Measurements from ENCODE around the gene CNOT3.
"Not testable (repeated sequence)": the region's sequence is repeated elsewhere in the genome, so short reads cannot be mapped to it uniquely, and the experiment has no call there.

CNOT3 gene

DNA sequence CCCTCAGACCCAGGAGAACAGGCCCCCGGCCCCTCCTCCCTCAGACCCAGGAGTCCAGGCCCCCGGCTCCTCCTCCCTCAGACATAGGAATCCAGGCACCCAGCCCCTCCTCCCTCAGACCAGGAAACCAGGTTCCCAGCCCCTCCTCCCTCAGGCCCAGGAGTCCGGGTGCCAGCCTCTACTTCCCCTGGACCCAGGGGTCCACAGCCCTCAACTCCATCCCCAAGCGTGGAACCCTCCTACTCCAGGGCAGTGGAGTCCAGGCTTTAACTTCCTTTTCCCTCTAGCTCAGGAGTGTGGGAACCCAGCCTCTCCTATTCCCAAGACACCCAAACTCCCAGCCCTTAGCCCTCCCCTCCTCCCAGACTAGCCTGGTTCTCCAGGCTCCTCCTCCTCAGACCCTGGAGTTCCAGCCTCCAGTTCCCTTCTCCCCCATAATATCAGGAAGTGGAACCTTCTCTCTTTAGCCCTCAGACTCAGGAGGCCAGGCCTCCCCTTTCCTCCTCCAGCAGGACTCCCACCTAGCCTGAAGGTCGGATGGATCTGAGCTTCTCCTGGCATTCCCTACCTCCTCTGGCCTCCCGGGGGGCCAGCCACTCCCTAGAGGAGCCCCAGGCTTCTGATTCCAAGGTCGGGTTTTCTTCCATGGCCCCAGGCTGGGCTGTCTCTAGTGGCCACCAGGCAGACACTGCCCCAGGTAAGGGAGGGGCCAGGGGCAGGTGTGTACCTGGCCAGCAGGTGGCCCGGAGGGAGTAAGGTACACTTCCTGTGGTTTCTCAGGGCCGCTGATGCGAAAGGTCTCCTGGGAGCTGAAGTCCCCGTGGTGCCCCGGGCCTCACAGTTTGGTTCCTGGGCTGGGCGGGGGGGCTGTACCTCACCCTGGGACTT lies 35.2 kb downstream of the CNOT3 start, which contains the start of gene TMC4:
TMC4 (minus strand) TSS at position 690 of the 888 bp plus-strand sequence; CDS start at position 647, 43 bp downstream.
- peak; percentile 53 for DNase-seq

GRCh38 chr19:54173359-54173699 lies 35.8 kb downstream of the CNOT3 start:
- no peak for DNase-seq

DNA sequence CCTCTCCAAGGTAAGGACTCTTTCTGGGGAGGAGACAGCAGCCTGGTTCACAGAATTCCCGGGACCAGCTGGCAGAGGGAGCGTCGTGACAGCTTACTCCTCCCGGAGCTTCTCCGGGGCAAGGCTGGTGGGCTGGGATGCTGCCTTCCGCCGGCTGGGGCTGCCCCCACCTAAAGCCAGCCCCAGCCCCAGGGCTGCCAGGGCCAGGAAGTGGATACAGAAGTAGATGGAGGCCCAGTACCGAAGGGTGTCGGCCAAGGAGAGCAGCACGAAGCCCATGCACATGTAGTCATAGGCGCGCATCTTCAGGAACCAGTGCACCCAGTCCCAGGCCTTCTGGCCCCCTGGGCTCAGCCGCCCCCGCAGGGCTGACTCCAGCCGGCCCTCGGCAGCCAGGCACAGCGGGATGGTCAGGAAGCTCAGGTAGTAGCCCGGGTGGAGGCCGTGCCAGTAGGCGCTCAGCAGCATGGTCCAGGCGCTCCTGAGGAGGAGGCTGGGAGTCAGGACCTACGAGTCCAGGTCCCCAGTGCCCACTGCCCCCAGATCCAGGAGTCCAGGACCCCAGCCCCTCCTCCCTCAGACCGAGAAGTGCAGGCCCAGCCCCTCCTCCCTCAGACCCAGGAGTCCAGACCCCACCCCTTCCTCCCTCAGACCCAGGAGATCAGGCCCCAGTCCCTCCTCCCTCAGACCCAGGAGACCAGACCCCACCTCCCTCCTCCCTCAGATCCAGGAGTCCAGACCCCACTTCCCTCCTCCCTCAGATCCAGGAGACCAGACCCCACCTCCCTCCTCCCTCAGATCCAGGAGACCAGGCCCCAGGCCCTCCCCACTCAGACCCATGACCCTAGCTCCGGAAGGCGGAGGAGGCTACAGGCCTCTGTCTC lies 36.6 kb downstream of the CNOT3 start:
- no peak for DNase-seq

GRCh38 chr19:54178581-54179261 lies 41.2 kb downstream of the CNOT3 start:
- no peak for DNase-seq

GRCh38 chr19:54179262-54179852 lies 41.8 kb downstream of the CNOT3 start:
- DNase-seq, result no peak

GRCh38 chr19:54179921-54180461 lies 42.4 kb downstream of the CNOT3 start:
- no peak for DNase-seq

- DNase-seq, result no peak
Observed at GRCh38 chr19:54180691-54181091, 43.1 kb downstream of the CNOT3 start.

DNA sequence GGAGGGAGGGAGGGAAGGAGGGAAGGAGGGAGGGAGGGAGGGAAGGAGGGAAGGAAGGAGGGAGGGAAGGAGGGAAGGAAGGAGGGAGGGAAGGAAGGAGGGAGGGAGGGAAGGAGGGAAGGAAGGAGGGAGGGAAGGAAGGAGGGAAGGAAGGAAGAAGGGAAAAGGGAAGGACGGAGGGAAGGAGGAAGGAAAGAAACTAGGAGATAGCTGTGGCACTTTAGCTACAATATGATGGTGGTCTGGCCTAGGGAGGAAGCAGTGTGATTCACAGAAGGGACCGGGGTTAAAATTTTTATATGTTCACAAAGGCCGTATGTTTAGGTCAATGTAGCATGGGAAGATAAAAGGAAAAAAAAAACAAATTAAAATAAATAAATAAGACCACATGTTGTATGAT lies 44.3 kb downstream of the CNOT3 start:
- DNase-seq, result not testable (repeated sequence)

DNA sequence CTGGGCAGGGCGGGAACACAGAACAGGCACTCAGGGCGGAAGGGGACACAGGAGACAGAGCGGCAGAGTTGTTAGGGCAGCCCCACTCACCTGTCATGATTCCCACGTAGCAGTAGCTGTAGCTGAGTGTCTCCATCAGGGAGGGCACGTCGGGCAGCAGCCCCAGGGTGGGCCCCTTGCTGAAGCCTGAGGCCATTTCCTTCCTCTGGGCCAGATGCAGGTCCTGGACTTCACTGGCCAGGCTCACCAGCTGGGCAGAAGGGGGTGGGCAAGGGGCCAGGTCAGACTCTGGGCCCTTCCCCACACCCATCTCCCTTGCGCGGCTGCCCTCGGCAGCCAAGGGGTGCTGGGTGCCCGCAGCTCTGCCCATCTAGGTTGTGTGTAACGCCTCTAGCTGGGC lies 45.9 kb downstream of the CNOT3 start:
- no peak for DNase-seq

DNA sequence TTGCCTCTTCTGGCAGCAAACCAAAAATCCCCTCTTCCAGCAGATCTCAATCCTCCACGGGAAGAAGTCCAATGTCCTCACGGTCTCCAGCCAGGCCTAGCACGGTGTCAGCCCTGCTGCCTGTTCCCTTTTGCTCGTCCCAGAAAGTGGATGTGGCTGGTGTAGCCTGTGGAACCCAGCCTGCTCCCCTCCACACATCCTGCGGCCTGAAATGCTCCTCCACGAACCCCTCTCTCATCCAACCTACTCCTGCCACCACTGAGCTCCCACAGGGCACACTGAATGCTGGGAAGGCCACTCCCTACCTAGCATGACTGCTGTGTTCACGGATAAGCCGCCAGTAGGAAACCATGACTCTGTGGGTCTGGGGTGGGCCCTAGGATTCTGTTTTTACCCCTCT lies 48.8 kb downstream of the CNOT3 start:
- no peak for DNase-seq

GRCh38 chr19:54186934-54187381 lies 49.4 kb downstream of the CNOT3 start:
- no peak for DNase-seq

DNA sequence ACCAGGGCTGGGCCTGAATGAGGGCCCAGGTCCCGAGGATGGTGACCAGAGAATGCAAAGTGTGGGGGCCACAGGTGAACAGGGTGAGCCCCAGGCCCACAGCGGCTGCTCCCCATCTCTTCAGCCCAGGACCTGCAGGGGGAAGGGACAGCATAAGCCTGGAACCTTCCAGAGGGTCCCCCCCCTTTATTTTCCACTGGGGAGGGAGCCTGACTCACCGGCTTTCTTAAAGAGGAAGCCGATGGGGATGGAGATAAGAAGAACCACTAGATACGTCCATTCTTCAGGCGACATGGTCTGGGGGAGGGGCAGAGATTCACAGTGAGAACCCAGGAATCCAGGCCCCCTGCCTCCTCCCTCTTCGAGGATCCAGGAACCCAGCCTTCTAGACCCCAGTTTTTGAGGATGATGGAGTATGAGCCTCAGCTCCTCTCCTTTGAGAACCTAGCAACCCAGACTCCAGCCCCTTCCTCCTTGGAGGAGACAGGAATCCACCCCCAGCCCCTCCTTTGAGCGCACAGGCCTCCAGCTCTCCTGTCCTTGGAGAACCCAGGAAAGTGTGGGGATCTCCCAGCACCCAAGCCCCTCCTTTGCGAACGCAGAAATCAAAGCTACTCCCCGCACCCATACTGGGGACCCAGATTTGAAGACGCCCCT lies 50.8 kb downstream of the CNOT3 start:
- DNase-seq, result peak; percentile 81

GRCh38 chr19:54189145-54189734 lies 51.7 kb downstream of the CNOT3 start, which contains the start of gene MBOAT7:
Gene MBOAT7, minus strand, starts transcription at chr19:54189580. Its CDS starts 1,072 bp downstream, at chr19:54188508.
- no peak for DNase-seq

GRCh38 chr19:54189735-54190502 lies 52.4 kb downstream of the CNOT3 start:
- DNase-seq, result peak; percentile 100

- DNase-seq, result peak; percentile 100
Observed at GRCh38 chr19:54190503-54191010, 53.0 kb downstream of the CNOT3 start.

DNA sequence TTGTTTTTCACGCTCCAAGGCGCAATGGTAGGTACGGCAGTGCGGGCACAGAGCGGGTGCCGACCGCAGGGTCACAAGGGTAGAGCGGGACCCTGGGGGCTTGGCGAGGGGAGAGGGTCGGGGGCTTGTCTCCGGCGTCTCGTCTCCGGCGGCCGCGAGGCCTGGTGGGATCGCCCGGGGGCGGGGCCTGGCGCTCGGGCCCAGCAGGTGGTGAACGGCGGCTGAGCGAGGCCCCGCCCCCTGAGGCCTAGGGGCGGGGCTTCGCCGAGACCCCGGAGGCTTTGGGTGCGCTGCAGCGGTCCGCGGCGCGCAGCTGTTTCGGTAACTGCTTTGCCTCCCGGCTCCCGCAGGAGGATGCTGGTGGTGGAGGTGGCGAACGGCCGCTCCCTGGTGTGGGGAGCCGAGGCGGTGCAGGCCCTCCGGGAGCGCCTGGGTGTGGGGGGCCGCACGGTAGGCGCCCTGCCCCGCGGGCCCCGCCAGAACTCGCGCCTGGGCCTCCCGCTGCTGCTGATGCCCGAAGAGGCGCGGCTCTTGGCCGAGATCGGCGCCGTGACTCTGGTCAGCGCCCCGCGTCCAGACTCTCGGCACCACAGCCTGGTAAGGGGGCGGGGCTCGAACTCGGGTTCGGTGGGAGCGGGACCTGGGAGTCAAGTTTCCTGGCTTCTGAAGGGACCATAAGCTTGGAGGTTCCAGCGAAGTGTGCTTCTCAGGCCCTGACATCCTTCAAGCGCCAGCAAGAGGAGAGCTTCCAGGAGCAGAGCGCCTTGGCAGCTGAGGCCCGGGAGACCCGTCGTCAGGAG lies 53.6 kb downstream of the CNOT3 start, which contains the start of gene TSEN34:
TSEN34 (plus strand) TSS at position 298 of the 800 bp plus-strand sequence; CDS start at position 355, 57 bp downstream.
- DNase-seq, result peak; percentile 88

- DNase-seq, result no peak
Observed at GRCh38 chr19:54191811-54192453, 54.4 kb downstream of the CNOT3 start.

DNA sequence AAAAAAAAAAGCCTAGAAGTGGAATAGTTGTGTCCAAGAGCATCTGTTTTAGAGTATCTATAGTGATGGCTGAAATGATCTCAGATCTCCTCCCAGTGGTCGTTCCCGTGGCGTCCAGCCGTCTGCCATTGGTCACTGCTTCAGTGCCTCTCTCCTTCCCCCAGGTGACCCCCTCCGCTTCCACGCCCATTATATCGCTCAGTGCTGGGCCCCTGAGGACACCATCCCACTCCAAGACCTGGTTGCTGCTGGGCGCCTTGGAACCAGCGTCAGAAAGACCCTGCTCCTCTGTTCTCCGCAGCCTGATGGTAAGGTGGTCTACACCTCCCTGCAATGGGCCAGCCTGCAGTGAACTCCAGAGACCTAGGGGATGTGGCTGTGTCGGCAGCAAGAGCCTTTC lies 55.4 kb downstream of the CNOT3 start:
- DNase-seq, result no peak

DNA sequence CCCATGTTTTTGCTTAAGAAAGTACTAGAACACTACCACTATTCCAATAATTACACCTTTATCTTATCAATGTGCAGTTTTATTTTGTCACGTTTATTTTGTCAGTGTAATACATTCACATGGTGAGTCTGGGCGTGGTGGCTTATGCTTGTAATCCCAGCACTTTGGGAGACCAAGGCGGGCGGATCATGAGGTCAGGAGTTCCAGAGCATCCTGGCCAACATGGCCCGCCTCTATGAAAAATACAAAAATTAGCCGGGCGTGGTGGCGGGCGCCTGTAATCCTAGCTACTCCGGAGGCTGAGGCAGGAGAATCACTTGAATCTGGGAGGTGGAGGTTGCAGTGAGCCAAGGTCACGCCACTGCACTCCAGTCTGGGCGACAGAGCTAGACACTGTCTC lies 56.9 kb downstream of the CNOT3 start:
- DNase-seq, result not testable (repeated sequence)
